ENCODE results near the gene UBTD2. TPM values are rescaled to one million over a fixed set of nuclear protein-coding genes. Genes with fewer than 3 reads are reported as not detected.

The UBTD2 gene
- total and polyA plus RNA-seq, 9 of the 15 experiments (the other 6 are each of a cell fraction or from before 2014, with no cell fraction given) = 0.01 to 0.46 (median 0.15) TPM; not detected in 1

DNA sequence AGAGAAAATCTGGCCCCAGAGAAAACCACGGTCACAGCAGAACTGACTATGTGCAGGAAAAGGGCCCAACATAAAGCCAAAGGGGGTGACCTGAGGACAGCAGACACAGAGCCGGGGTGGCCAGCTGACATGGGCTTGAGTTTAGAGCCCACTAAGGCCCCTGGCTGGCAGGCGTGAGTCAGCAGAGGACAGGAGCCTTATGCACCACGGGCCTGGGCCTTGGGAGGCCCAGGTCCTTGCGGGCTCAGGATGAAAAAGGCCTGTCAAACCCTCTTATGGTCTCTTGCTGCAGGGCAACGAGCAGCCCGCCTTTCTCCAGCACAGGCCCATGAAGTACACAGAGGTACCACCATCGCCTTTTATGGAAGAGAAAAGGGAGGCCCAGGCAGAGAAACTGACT lies 115.3 kb downstream of the UBTD2 start:
- intact Hi-C loops (cut with micrococcal nuclease) (no loop called here), in situ Hi-C loops (cut with MboI) (no loop called here)
- WGBS (ENCODE audit: insufficient coverage, low coverage, missing lambda C conversion rate) = 39% methylated on average over 8 of the region's 8 CpGs
- peaks cover 4% of the 10 kb centered on the region for H3K9me1 ChIP-seq (ENCODE audit: control insufficient read depth, insufficient read depth, low read length)
- FAIRE-seq = no peak
- no peak overlapping the region for H3K27ac ChIP-seq (ENCODE audit: extremely low read depth, low read depth, low read length)
- no peaks in the 10 kb centered on the region for H3K79me2 ChIP-seq (ENCODE audit: control insufficient read depth, insufficient read depth, low read length)
- H3K4me3 ChIP-seq = no peak overlapping the region
- H3K9me3 ChIP-seq (replicated peaks; ENCODE audit: control insufficient read depth, insufficient read depth, low read depth, low read length) = no peaks in the 10 kb centered on the region
- H4K20me1 ChIP-seq (replicated peaks; ENCODE audit: control insufficient read depth, insufficient read depth, low read length) = no peaks in the 10 kb centered on the region
- 0 out of 4 replicates have a peak overlapping the region, but pooled peaks of 1 of the 2 experiments have one; percentile 33 for H3K9ac ChIP-seq (ENCODE audit: insufficient read depth in 1 of 2, low read depth in 2 of 2, low read length in 2 of 2)
- ChIA-PET CTCF (ENCODE audit: low intra/inter-chr PET ratio) (no interaction called here), POLR2A (interaction anchor here (0.6 kb wide), 1 partner anchor 28 kb away, joined by 3 read pairs; no protein-coding TSS in a partner anchor)
- H3K27me3 ChIP-seq (ENCODE audit: control insufficient read depth in 2 of 2, insufficient read depth in 2 of 2, low read length in 2 of 2) = peaks cover 0 to 8% of the 10 kb centered on the region in 2 experiments; a peak in 3 of 5 replicates
- no TSS peak for BruUV-seq (replicated peaks)
- peak; percentile 19; the same call in 2 of the 3 replicates for ATAC-seq
- no peaks in the 10 kb centered on the region for H3K36me3 ChIP-seq (ENCODE audit: control insufficient read depth, insufficient read depth, low read length)
- no peak overlapping the region for H3K4me2 ChIP-seq (ENCODE audit: insufficient read depth, low read length)
- no peak for DNase-seq (ENCODE audit: extremely low read depth in 1 of 4, low spot score in 3 of 4)
- H2AFZ ChIP-seq (ENCODE audit: low read depth, low read length) = no peak overlapping the region
- peaks cover 0 to 10% of the 10 kb centered on the region in 2 experiments; a peak in 2 of 5 replicates for H3K4me1 ChIP-seq (replicated peaks in 1 of 2; ENCODE audit: control insufficient read depth in 2 of 2, insufficient read depth in 2 of 2, low read length in 2 of 2)
- TF ChIP-seq, protein P1, sequence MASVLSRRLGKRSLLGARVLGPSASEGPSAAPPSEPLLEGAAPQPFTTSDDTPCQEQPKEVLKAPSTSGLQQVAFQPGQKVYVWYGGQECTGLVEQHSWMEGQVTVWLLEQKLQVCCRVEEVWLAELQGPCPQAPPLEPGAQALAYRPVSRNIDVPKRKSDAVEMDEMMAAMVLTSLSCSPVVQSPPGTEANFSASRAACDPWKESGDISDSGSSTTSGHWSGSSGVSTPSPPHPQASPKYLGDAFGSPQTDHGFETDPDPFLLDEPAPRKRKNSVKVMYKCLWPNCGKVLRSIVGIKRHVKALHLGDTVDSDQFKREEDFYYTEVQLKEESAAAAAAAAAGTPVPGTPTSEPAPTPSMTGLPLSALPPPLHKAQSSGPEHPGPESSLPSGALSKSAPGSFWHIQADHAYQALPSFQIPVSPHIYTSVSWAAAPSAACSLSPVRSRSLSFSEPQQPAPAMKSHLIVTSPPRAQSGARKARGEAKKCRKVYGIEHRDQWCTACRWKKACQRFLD (CRISPR knock-in tag; IDR thresholded peaks at IDR 0.05) = no peak
- TF ChIP-seq, protein P2, sequence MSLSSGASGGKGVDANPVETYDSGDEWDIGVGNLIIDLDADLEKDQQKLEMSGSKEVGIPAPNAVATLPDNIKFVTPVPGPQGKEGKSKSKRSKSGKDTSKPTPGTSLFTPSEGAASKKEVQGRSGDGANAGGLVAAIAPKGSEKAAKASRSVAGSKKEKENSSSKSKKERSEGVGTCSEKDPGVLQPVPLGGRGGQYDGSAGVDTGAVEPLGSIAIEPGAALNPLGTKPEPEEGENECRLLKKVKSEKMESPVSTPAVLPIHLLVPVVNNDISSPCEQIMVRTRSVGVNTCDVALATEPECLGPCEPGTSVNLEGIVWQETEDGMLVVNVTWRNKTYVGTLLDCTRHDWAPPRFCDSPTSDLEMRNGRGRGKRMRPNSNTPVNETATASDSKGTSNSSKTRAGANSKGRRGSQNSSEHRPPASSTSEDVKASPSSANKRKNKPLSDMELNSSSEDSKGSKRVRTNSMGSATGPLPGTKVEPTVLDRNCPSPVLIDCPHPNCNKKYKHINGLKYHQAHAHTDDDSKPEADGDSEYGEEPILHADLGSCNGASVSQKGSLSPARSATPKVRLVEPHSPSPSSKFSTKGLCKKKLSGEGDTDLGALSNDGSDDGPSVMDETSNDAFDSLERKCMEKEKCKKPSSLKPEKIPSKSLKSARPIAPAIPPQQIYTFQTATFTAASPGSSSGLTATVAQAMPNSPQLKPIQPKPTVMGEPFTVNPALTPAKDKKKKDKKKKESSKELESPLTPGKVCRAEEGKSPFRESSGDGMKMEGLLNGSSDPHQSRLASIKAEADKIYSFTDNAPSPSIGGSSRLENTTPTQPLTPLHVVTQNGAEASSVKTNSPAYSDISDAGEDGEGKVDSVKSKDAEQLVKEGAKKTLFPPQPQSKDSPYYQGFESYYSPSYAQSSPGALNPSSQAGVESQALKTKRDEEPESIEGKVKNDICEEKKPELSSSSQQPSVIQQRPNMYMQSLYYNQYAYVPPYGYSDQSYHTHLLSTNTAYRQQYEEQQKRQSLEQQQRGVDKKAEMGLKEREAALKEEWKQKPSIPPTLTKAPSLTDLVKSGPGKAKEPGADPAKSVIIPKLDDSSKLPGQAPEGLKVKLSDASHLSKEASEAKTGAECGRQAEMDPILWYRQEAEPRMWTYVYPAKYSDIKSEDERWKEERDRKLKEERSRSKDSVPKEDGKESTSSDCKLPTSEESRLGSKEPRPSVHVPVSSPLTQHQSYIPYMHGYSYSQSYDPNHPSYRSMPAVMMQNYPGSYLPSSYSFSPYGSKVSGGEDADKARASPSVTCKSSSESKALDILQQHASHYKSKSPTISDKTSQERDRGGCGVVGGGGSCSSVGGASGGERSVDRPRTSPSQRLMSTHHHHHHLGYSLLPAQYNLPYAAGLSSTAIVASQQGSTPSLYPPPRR (CRISPR knock-in tag; IDR thresholded peaks at IDR 0.05; ENCODE audit: borderline replicate concordance) = no peak
- TF ChIP-seq DDX20 (tag; IDR thresholded peaks at IDR 0.05; ENCODE audit: low read depth) = no peak
- TF ChIP-seq SMAD4 (CRISPR knock-in tag; conservative IDR thresholded peaks at IDR 0.05) = no peak
- TF ChIP-seq EGR1 (conservative IDR thresholded peaks at IDR 0.05) = no peak
- TF ChIP-seq HNRNPLL (IDR thresholded peaks at IDR 0.05; ENCODE audit: low read depth, low read length, poor library complexity, severe bottlenecking) = no peak
- no peak for TF ChIP-seq NCOA2 (IDR thresholded peaks at IDR 0.05; ENCODE audit: partially characterized antibody in 2 of 2)
- TF ChIP-seq, protein P3, sequence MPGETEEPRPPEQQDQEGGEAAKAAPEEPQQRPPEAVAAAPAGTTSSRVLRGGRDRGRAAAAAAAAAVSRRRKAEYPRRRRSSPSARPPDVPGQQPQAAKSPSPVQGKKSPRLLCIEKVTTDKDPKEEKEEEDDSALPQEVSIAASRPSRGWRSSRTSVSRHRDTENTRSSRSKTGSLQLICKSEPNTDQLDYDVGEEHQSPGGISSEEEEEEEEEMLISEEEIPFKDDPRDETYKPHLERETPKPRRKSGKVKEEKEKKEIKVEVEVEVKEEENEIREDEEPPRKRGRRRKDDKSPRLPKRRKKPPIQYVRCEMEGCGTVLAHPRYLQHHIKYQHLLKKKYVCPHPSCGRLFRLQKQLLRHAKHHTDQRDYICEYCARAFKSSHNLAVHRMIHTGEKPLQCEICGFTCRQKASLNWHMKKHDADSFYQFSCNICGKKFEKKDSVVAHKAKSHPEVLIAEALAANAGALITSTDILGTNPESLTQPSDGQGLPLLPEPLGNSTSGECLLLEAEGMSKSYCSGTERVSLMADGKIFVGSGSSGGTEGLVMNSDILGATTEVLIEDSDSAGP (CRISPR knock-in tag; IDR thresholded peaks at IDR 0.05) = no peak
- no peak for TF ChIP-seq PHB2 (IDR thresholded peaks at IDR 0.05; ENCODE audit: low read depth)
- TF ChIP-seq, protein P4, sequence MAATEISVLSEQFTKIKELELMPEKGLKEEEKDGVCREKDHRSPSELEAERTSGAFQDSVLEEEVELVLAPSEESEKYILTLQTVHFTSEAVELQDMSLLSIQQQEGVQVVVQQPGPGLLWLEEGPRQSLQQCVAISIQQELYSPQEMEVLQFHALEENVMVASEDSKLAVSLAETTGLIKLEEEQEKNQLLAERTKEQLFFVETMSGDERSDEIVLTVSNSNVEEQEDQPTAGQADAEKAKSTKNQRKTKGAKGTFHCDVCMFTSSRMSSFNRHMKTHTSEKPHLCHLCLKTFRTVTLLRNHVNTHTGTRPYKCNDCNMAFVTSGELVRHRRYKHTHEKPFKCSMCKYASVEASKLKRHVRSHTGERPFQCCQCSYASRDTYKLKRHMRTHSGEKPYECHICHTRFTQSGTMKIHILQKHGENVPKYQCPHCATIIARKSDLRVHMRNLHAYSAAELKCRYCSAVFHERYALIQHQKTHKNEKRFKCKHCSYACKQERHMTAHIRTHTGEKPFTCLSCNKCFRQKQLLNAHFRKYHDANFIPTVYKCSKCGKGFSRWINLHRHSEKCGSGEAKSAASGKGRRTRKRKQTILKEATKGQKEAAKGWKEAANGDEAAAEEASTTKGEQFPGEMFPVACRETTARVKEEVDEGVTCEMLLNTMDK (IDR thresholded peaks at IDR 0.05; ENCODE audit: borderline replicate concordance, insufficient read depth, low read depth, low read length, poor library complexity, severe bottlenecking) = no peak
- no peak for TF ChIP-seq HOXB6 (CRISPR knock-in tag; IDR thresholded peaks at IDR 0.05; ENCODE audit: borderline replicate concordance)
